ENCODE results near the gene DZANK1. TPM values are rescaled to one million over a fixed set of nuclear protein-coding genes. Genes with fewer than 3 reads are reported as not detected.

DZANK1 gene
- total and polyA plus RNA-seq, 2 of the 8 experiments (the other 6 are each of a cell fraction or from before 2014, with no cell fraction given) = 8.0 to 9.9 TPM

GRCh38 chr20:18466894-18467730 is at the start of gene DZANK1, which contains the start of gene POLR3F (continued):
- TF ChIP-seq POU5F1 (IDR thresholded peaks at IDR 0.05; ENCODE audit: low read depth, low read length) (no peak), SP1 (IDR thresholded peaks at IDR 0.05; ENCODE audit: low read depth, low read length) (peak; percentile 70; the same call in 1 of the 2 replicates), SIN3A (conservative IDR thresholded peaks at IDR 0.05 in 1 of 2, IDR thresholded peaks at IDR 0.05 in 1 of 2; ENCODE audit: low read depth in 1 of 2, low read length in 2 of 2) (peak; percentile 45 to 91; a peak in 2 of 4 replicates), RNF2 (IDR thresholded peaks at IDR 0.05; ENCODE audit: borderline replicate concordance, low read depth, low read length, missing control alignments, poor library complexity, severe bottlenecking) (no peak), POLR2A (IDR thresholded peaks at IDR 0.05; ENCODE audit: control extremely low read depth in 1 of 2, low read depth in 2 of 2, low read length in 2 of 2) (peak; percentile 73 to 82), SRF (IDR thresholded peaks at IDR 0.05; ENCODE audit: low read depth, low read length) (peak; percentile 86), SP2 (IDR thresholded peaks at IDR 0.05; ENCODE audit: low read length) (no peak)
